H1 (cell line): ENCODE data around the gene PCNX1. TPM values are rescaled to one million over a fixed set of nuclear protein-coding genes. Genes with fewer than 3 reads are reported as not detected.

Experiments
- CTCF ChIA-PET: fragments of 300-600 bp; sonication (Branson Sonifier 250); formaldehyde crosslinking; loops from one replicate; lab custom pipeline; 2021; ENCODE audit not compliant: partially characterized antibody; lab: Charles Lee
- POLR2A ChIA-PET: fragments of 300-600 bp; sonication (Branson Sonifier 250); formaldehyde crosslinking; loops from one replicate; lab custom pipeline; 2021; ENCODE audit warnings: inconsistent platforms; ENCODE audit not compliant: partially characterized antibody; lab: Charles Lee
- DNase-seq, 2 experiments: peaks; one replicate each; pipeline versions ENCODE4 v3.0.0 to v3.0.0-alpha.2; 2010 to 2022; ENCODE audit warnings: low spot score in 2 of 2, low read depth in 1 of 2, mixed read lengths in 1 of 2
- FAIRE-seq: peaks from 2 replicates; lab custom pipeline; 2011; peaks lifted over from hg19 to GRCh38; lab: Jason Lieb, UNC
- H2AFZ ChIP-seq: 2 replicates; pipeline ENCODE4 v1.8.1; 2012; ENCODE audit warnings: low read length, inconsistent platforms
- H2AK5ac ChIP-seq: 2 replicates; pipeline ENCODE4 v1.6.1; 2013; ENCODE audit warnings: low read depth, low read length
- H2BK120ac ChIP-seq: replicated peaks from 2 replicates; pipeline ENCODE3; 2013; ENCODE audit warnings: low read depth, low read length, inconsistent platforms
- H2BK12ac ChIP-seq: 2 replicates; pipeline ENCODE4 v1.6.1; 2013; ENCODE audit warnings: low read depth, low read length
- H2BK15ac ChIP-seq: 2 replicates; pipeline ENCODE4 v1.6.1; 2013; ENCODE audit warnings: low read length
- H2BK20ac ChIP-seq: 2 replicates; pipeline ENCODE4 v1.6.1; 2013; ENCODE audit warnings: low read length
- H2BK5ac ChIP-seq: 2 replicates; pipeline ENCODE4 v1.6.1; 2013; ENCODE audit warnings: low read depth, low read length
- H3K14ac ChIP-seq: 2 replicates; pipeline ENCODE4 v1.6.1; 2013; ENCODE audit warnings: inconsistent platforms; ENCODE audit not compliant: insufficient read length
- H3K18ac ChIP-seq: 2 replicates; pipeline ENCODE4 v1.6.1; 2013; ENCODE audit warnings: low read length; ENCODE audit errors: extremely low read depth
- H3K23ac ChIP-seq: 2 replicates; pipeline ENCODE4 v1.6.1; 2013; ENCODE audit warnings: inconsistent platforms; ENCODE audit not compliant: insufficient read length
- H3K23me2 ChIP-seq: 2 replicates; pipeline ENCODE4 v1.6.1; 2013; ENCODE audit warnings: low read depth, low read length
- H3K27ac ChIP-seq: 2 replicates; pipeline ENCODE4 v1.6.1; 2011; ENCODE audit warnings: low read depth, low read length, inconsistent platforms
- H3K27me3 ChIP-seq, 4 experiments: replicated peaks in 1 of 4; 1 replicate in 1 of 4; 2 replicates in 3 of 4; pipeline versions ENCODE4 v1.6.1 to v1.8.1; 2011 to 2013; ENCODE audit warnings: low read length in 3 of 4, mild to moderate bottlenecking in 3 of 4, inconsistent platforms in 2 of 4, mixed read lengths in 2 of 4, moderate library complexity in 1 of 4; ENCODE audit not compliant: control insufficient read depth in 3 of 4, insufficient read depth in 3 of 4; ENCODE audit errors: extremely low read depth in 1 of 4
- H3K36me3 ChIP-seq, 4 experiments: 2 replicates each; pipeline versions ENCODE4 v1.6.1 to v1.8.1; 2011 to 2013; ENCODE audit warnings: mild to moderate bottlenecking in 4 of 4, low read length in 3 of 4, moderate library complexity in 2 of 4, control low read depth in 1 of 4, inconsistent platforms in 1 of 4; ENCODE audit not compliant: insufficient read depth in 4 of 4, control insufficient read depth in 2 of 4
- H3K4ac ChIP-seq: replicated peaks from 2 replicates; pipeline ENCODE3; 2013; ENCODE audit warnings: low read length, low read depth, mixed read lengths, inconsistent platforms; ENCODE audit not compliant: insufficient read length
- H3K4me1 ChIP-seq, 4 experiments: replicated peaks in 1 of 4; 1 replicate in 1 of 4; 2 replicates in 3 of 4; pipeline versions ENCODE4 v1.6.1 to v1.8.1; 2011 to 2013; ENCODE audit warnings: low read length in 3 of 4, inconsistent platforms in 2 of 4, mixed read lengths in 1 of 4; ENCODE audit not compliant: insufficient read depth in 4 of 4, control insufficient read depth in 3 of 4
- H3K4me2 ChIP-seq, 2 experiments: 2 replicates each; pipeline versions ENCODE4 v1.6.1 to v1.8.1; 2011 to 2013; ENCODE audit warnings: low read depth in 2 of 2, low read length in 2 of 2, control low read depth in 1 of 2, inconsistent platforms in 1 of 2, mild to moderate bottlenecking in 1 of 2; ENCODE audit not compliant: insufficient read depth in 1 of 2
- H3K4me3 ChIP-seq, 4 experiments: fragments of 200-600, 300-600 bp in 1 of 4; sonication (generic), shearing (Covaris generic), sonication (Bioruptor Twin) in 1 of 4; 2 replicates each; pipeline versions ENCODE4 v1.5.1 to v1.8.1; 2011 to 2016; ENCODE audit warnings: low read length in 4 of 4, low read depth in 3 of 4, control low read depth in 2 of 4, inconsistent platforms in 2 of 4, mild to moderate bottlenecking in 2 of 4, mixed read lengths in 1 of 4, moderate library complexity in 1 of 4; ENCODE audit not compliant: insufficient read depth in 2 of 4; ENCODE audit errors: extremely low read depth in 1 of 4
- H3K56ac ChIP-seq: replicated peaks from 2 replicates; pipeline ENCODE3; 2013; ENCODE audit warnings: low read depth, mild to moderate bottlenecking, mixed read lengths, low read length, inconsistent platforms; ENCODE audit not compliant: insufficient read length
- H3K79me1 ChIP-seq: 2 replicates; pipeline ENCODE4 v1.6.1; 2013; ENCODE audit warnings: low read depth, low read length, control low read depth
- H3K79me2 ChIP-seq, 2 experiments: 2 replicates each; pipeline versions ENCODE4 v1.6.1 to v1.8.1; 2012 to 2013; ENCODE audit warnings: low read length in 2 of 2, mild to moderate bottlenecking in 2 of 2, inconsistent platforms in 1 of 2; ENCODE audit not compliant: insufficient read depth in 2 of 2, control insufficient read depth in 1 of 2
- H3K9ac ChIP-seq, 4 experiments: replicated peaks in 1 of 4; 1 replicate in 1 of 4; 2 replicates in 3 of 4; pipeline versions ENCODE4 v1.6.1 to v1.8.1; 2011 to 2013; ENCODE audit warnings: low read depth in 3 of 4, low read length in 3 of 4, control low read depth in 2 of 4, mild to moderate bottlenecking in 2 of 4, moderate library complexity in 2 of 4, inconsistent platforms in 1 of 4; ENCODE audit errors: extremely low read depth in 1 of 4
- H3K9me3 ChIP-seq, 2 experiments: 2 replicates each; pipeline versions ENCODE4 v1.6.1 to v1.8.1; 2012 to 2013; ENCODE audit warnings: mild to moderate bottlenecking in 2 of 2, moderate library complexity in 2 of 2, control low read depth in 1 of 2, inconsistent platforms in 1 of 2, low read depth in 1 of 2, low read length in 1 of 2, mixed read lengths in 1 of 2; ENCODE audit not compliant: insufficient read depth in 2 of 2
- H4K20me1 ChIP-seq, 2 experiments: replicated peaks in 1 of 2; 2 replicates each; pipeline versions ENCODE3 to v1.8.1; 2011 to 2013; ENCODE audit warnings: inconsistent platforms in 2 of 2, low read length in 2 of 2, mild to moderate bottlenecking in 1 of 2; ENCODE audit not compliant: insufficient read depth in 2 of 2, control insufficient read depth in 1 of 2
- H4K5ac ChIP-seq: 2 replicates; pipeline ENCODE4 v1.6.1; 2013; ENCODE audit warnings: low read length, low read depth, mixed read lengths, inconsistent platforms; ENCODE audit not compliant: insufficient read length
- H4K8ac ChIP-seq: 2 replicates; pipeline ENCODE4 v1.8.0; 2013; ENCODE audit warnings: mild to moderate bottlenecking, moderate library complexity, low read length, inconsistent platforms; ENCODE audit not compliant: insufficient read depth; ENCODE audit errors: extremely low read depth
- H4K91ac ChIP-seq: replicated peaks from 2 replicates; pipeline ENCODE3; 2013; ENCODE audit warnings: low read length, mixed read lengths, inconsistent platforms; ENCODE audit not compliant: insufficient read length
- ASH2L ChIP-seq: fragments of 200-600, 300-600 bp; sonication (generic); IDR thresholded peaks from one replicate; pipeline ENCODE4 v1.7.1; 2017; ENCODE audit warnings: low read length
- ATF3 ChIP-seq: IDR thresholded peaks from 2 replicates; pipeline ENCODE4 v1.6.1; 2011; ENCODE audit warnings: low read depth, mild to moderate bottlenecking, low read length; ENCODE audit not compliant: insufficient read depth
- BACH1 ChIP-seq: IDR thresholded peaks from 2 replicates; pipeline ENCODE4 v1.6.1; 2012; ENCODE audit warnings: low read length, improper control_type of control experiment
- CREB1 ChIP-seq: IDR thresholded peaks from 2 replicates; pipeline ENCODE4 v1.6.1; 2012; ENCODE audit warnings: inconsistent platforms
- GTF2F1 ChIP-seq: IDR thresholded peaks from 2 replicates; pipeline ENCODE4 v1.6.1; 2012; ENCODE audit warnings: low read depth, low read length, improper control_type of control experiment, borderline replicate concordance
- KDM4A ChIP-seq: IDR thresholded peaks from one replicate; pipeline ENCODE4 v1.7.1; 2012; ENCODE audit warnings: low read depth, mild to moderate bottlenecking, moderate library complexity, low read length, inconsistent platforms; ENCODE audit not compliant: severe bottlenecking
- RBBP5 ChIP-seq: IDR thresholded peaks from 2 replicates; pipeline ENCODE4 v1.7.1; 2012; ENCODE audit warnings: low read depth, mild to moderate bottlenecking, inconsistent platforms, low read length, moderate library complexity, borderline replicate concordance
- RFX5 ChIP-seq: IDR thresholded peaks from 2 replicates; pipeline ENCODE4 v1.6.1; 2011; ENCODE audit warnings: low read depth, low read length, improper control_type of control experiment, borderline replicate concordance
- RNF2 ChIP-seq: fragments of 200-900, 300-1000 bp; sonication (generic); IDR thresholded peaks from 2 replicates; pipeline ENCODE4 v1.7.1; 2016; ENCODE audit warnings: borderline replicate concordance, low read depth, mild to moderate bottlenecking, antibody characterized with exemption, low read length; ENCODE audit not compliant: poor library complexity, severe bottlenecking; ENCODE audit errors: missing control alignments
- SP4 ChIP-seq: IDR thresholded peaks from 2 replicates; pipeline ENCODE4 v1.6.1; 2012; ENCODE audit warnings: low read length, inconsistent platforms
- ZNF274 ChIP-seq: IDR thresholded peaks from 2 replicates; pipeline ENCODE4 v1.7.0; 2012; ENCODE audit warnings: low read length, borderline replicate concordance; ENCODE audit errors: extremely low read depth
- WGBS, 2 experiments: shearing (Covaris generic) in 1 of 2; methylation state at CpG; one replicate each; pipeline versions ENCODE4 v1.1.6 to v1.1.7; 2013 to 2015; ENCODE audit warnings: low lambda C conversion rate in 2 of 2, mixed read lengths in 2 of 2, inconsistent platforms in 1 of 2, low coverage in 1 of 2, missing lambda C conversion rate in 1 of 2; ENCODE audit not compliant: insufficient replicate concordance in 2 of 2, insufficient coverage in 1 of 2, insufficient read length in 1 of 2; ENCODE audit errors: extremely low coverage in 1 of 2, missing lambda C conversion rate in 1 of 2; 5-methylcytosine and 5-hydroxymethylcytosine counted together
- polyA plus RNA-seq, 7 experiments: library from polyadenylated mRNA; depleted of rRNA in 3 of 7; stranded (reverse) in 5 of 7; unstranded in 2 of 7; fragments of >200 nt in 5 of 7; fragments of 200-250 nt in 2 of 7; gene quantifications; 1 replicate in 5 of 7; 2 replicates in 1 of 7; 4 replicates in 1 of 7; pipeline versions ENCODE4 v1.2.1 to v1.2.3, GENCODE V29; 2011 to 2013; ENCODE audit warnings: missing spikeins in 2 of 7, mixed read lengths in 2 of 7
- total RNA-seq: library from RNA; stranded (reverse); fragmentation: NEBNext Ultra II Directional; extraction: Animal tissue kit (Norgen Biotek cat#: 25700); gene quantifications from 2 replicates; pipeline ENCODE4 v1.2.1, GENCODE V29; 2021

PCNX1 gene
- total and polyA plus RNA-seq, 2 of the 8 experiments (the other 6 are each of a cell fraction or from before 2014, with no cell fraction given), result 37.7 to 53.2 TPM

GRCh38 chr14:70982200-70982599, 74.9 kb downstream of the PCNX1 start:
- H3K23me2 ChIP-seq, result no peaks in the 10 kb centered on the region
- H4K20me1 ChIP-seq, result peaks cover 2 to 3% of the 10 kb centered on the region in 2 experiments
- H3K56ac ChIP-seq, result no peak overlapping the region
- H4K8ac ChIP-seq, result no peak overlapping the region
- WGBS, 2 experiments, result 92% methylated on average over 1 of the region's 1 CpG; no CpG with 5 or more reads in 1 of the 2 experiments
- H3K4me2 ChIP-seq, result no peak overlapping the region
- H3K9ac ChIP-seq, result no peak overlapping the region
- peaks cover 0 to 19% (median 13%) of the 10 kb centered on the region in 4 experiments; a peak in 5 of 8 replicates for H3K36me3 ChIP-seq
- peaks cover 0 to 1% (median 0%) of the 10 kb centered on the region in 4 experiments; a peak in 1 of 7 replicates for H3K27me3 ChIP-seq
- no peak overlapping the region for H2BK12ac ChIP-seq
- POLR2A ChIA-PET, result no interaction called here
- no peak overlapping the region for H3K4ac ChIP-seq
- H4K91ac ChIP-seq, result no peak overlapping the region
- no peak overlapping the region for H3K18ac ChIP-seq
- no peak overlapping the region for H4K5ac ChIP-seq
- H3K9me3 ChIP-seq, result no peaks in the 10 kb centered on the region
- FAIRE-seq (no peak), DNase-seq (no peak)
- H2BK5ac ChIP-seq, result no peak overlapping the region
- no peak overlapping the region for H2AFZ ChIP-seq
- H3K27ac ChIP-seq, result no peak overlapping the region
- H3K4me1 ChIP-seq, result no peaks in the 10 kb centered on the region
- H2BK20ac ChIP-seq, result no peak overlapping the region
- CTCF ChIA-PET, result no interaction called here
- no peak overlapping the region for H3K4me3 ChIP-seq
- no peak overlapping the region for H2BK15ac ChIP-seq
- H3K79me1 ChIP-seq, result no peaks in the 10 kb centered on the region; the same call in 1 of the 2 replicates
- H3K79me2 ChIP-seq, result peaks cover 0 to 45% of the 10 kb centered on the region in 2 experiments; a peak in 2 of 4 replicates
- H2BK120ac ChIP-seq, result no peak overlapping the region
- H3K14ac ChIP-seq, result no peak overlapping the region
- no peak overlapping the region for H2AK5ac ChIP-seq
- H3K23ac ChIP-seq, result no peak overlapping the region
- TF ChIP-seq RNF2 (no peak), SP4 (no peak), ASH2L (no peak), RBBP5 (no peak), RFX5 (no peak), ATF3 (no peak), ZNF274 (no peak), BACH1 (no peak), KDM4A (no peak), CREB1 (no peak), GTF2F1 (no peak)
